Fibroblast of the conjunctiva (primary cell): Measurements from ENCODE around the gene BCAP31.
"Not testable (repeated sequence)": the region's sequence is repeated elsewhere in the genome, so short reads cannot be mapped to it uniquely, and the experiment has no call there.

Source experiments
- DNase-seq: peaks from one replicate; pipeline ENCODE4 v3.0.0-alpha.2; 2010; ENCODE audit warnings: low read depth

The BCAP31 gene

GRCh38 chrX:153693216-153694086 is 30.7 kb downstream of the BCAP31 start:
- DNase-seq: no peak

DNA sequence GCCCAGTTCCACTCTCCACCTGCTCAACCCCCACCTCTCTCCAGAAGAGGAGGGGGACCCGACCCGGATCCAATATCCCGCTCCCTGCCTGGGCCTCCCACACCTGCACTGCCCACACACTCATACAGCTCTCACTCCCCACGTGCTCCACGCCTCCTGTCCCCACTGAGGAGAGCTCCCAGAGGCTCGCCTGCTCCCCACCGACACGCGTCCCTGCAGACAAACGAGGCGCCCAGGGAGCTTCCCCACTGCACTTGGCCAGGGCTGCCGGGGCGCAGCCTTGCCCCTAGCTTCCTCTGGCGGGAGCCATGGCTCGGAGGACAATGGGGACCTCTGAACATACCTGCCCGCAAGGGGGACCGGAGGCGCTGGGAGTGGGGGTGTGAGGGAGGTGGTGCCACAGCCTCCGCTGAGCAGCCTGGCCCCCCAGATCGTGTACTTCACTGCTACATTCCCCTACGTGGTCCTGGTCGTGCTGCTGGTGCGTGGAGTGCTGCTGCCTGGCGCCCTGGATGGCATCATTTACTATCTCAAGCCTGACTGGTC is 31.5 kb downstream of the BCAP31 start:
- DNase-seq: no peak

- no peak for DNase-seq
Measured at GRCh38 chrX:153692003-153692402, 32.2 kb downstream of the BCAP31 start.

DNA sequence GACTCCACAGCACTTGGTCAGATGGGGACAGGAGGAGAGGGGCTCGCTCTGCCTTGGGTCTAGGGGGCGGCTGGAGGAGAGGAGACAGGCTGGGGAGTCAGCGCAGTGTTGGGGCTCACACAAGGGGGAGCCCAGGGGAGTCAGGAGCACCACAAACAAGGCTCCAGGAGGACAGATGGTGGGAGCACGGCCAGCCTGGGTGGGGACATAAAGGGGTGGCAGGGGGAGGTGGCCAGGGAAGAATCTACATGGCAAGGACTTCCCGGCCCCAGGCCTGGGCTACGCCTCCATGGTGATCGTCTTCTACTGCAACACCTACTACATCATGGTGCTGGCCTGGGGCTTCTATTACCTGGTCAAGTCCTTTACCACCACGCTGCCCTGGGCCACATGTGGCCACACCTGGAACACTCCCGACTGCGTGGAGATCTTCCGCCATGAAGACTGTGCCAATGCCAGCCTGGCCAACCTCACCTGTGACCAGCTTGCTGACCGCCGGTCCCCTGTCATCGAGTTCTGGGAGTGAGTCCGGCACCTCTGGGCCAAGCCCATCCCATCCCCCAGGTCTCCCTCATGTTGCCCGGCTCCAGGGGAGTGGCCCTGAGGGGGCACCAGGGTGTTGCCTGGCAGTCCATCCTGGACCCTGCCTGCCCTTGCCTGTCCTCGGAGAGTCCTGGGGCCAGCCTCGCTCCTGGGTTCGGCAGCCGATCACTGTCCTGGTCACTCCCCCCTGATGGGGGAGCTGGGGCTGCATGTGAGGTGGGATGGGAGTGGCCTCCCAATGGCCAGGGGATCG is 33.0 kb downstream of the BCAP31 start:
- not testable (repeated sequence) for DNase-seq

GRCh38 chrX:153690466-153690865 is 33.7 kb downstream of the BCAP31 start:
- DNase-seq: no peak

- DNase-seq: no peak
Measured at GRCh38 chrX:153689654-153690465, 34.3 kb downstream of the BCAP31 start.

GRCh38 chrX:153688911-153689590 is 35.1 kb downstream of the BCAP31 start:
- no peak for DNase-seq

- no peak for DNase-seq
Measured at GRCh38 chrX:153688506-153688905, 35.7 kb downstream of the BCAP31 start.

DNA sequence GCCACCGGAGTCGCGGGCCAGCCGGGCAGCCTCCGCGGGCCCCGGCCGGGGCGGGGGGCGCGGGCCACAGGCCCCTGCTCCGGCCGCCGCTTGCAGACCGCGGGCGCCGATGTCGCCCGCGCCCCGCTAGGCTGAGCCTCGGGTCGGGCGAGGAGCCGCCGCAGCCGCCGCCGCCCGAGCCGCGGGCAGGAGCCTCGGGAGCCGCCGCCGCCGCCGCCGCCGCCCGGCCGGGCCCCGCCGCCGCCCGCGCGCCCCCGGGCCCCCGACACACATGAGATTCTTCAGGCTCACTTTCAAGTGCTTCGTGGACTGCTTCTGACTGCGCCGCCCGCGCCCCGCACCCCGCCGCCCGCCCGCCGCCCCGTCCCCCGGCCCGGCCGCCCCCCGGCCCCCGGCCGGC is 36.1 kb downstream of the BCAP31 start:
- no peak for DNase-seq

- peak; percentile 12 for DNase-seq
Measured at GRCh38 chrX:153687121-153688039, 36.8 kb downstream of the BCAP31 start, which contains the start of gene SLC6A8. TSS of gene SLC6A8 (plus strand) at chrX:153687926. CDS start at chrX:153688575, 649 bp downstream.

- DNase-seq: no peak
Measured at GRCh38 chrX:153686711-153687110, 37.5 kb downstream of the BCAP31 start.

DNA sequence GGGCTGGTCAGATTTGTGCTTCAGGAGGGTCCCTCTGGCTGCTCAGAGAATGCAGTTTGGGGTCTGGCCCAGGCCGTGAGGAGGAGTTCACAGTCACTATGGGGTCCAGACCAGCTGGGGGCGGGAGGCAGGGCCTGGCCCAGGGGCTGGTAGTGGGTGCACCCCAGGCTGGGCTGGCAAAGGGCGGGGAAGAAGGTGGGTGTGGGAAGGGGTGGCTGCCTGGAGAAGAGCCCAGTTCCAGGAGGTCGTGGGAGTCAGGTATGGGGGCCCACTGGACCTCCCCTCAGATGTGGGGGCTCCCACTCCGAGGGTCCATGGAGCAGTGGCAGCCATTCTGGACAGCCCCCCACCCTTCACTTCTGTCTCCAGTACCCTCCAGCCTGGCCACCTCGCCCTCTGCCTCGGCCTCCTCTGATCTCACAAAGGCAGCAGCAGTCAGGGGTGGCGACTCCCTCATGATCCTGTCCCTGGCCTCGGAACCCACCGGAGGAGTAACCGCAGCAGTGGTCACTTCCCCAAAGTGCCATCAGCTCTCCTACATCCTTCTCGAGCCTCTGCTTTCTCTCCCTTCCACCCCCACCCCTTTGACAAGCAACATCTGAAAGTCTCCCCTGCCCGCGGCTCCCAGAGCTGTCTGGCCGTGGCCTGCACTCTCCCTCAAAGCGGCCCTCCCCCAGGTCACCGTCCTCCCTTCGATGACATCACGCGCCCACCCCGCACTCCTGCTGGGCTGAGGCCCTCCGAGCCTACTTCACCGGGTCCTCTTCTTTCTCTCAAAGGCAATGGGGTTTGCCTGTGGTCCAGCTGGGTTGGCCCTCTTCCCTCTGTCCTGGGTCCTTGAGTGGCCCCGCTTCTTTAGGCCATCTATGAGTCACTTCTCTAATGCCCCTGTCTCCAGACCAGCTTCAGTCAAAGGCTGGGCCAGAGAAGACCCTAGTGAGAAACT is 38.2 kb downstream of the BCAP31 start:
- DNase-seq: no peak

- DNase-seq: no peak
Measured at GRCh38 chrX:153685156-153685536, 39.0 kb downstream of the BCAP31 start.

DNA sequence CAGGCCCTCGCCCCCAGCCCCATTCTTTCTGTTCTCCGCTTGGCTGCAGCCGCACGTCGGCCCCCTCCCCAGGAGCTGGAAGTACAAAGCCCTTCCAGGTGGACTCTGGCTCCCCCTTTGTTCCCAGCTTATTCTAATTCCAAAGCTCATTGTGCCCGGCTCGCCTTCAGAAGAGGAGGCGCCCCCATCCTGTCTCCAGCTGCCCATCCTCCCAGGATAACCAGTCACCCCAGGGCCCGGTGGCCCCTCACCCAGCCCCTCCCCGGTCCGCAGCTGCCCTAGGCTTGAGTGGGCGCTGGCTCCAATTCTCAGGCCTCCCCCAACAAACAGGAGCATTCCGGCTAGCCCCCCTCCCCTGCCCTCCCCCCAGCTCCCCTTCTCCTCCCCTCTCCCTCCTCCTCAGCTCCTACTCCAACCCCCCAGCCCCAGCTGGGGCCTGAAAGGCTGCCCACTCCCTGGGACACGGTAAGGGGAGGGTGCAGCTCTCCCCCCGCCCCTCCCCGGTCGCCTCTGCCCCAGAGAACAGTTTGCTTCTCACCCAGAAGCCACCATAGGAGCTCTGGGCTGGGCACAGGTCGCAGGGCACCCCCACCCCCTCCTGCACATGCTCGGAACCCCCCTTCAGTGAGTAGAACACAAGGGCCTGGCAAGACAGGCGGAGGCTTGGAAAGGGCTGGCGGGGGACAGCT is 39.6 kb downstream of the BCAP31 start:
- DNase-seq: no peak

GRCh38 chrX:153683486-153683885 is 40.7 kb downstream of the BCAP31 start:
- DNase-seq: not testable (repeated sequence)

- DNase-seq: no peak
Measured at GRCh38 chrX:153681175-153681574, 43.0 kb downstream of the BCAP31 start.

DNA sequence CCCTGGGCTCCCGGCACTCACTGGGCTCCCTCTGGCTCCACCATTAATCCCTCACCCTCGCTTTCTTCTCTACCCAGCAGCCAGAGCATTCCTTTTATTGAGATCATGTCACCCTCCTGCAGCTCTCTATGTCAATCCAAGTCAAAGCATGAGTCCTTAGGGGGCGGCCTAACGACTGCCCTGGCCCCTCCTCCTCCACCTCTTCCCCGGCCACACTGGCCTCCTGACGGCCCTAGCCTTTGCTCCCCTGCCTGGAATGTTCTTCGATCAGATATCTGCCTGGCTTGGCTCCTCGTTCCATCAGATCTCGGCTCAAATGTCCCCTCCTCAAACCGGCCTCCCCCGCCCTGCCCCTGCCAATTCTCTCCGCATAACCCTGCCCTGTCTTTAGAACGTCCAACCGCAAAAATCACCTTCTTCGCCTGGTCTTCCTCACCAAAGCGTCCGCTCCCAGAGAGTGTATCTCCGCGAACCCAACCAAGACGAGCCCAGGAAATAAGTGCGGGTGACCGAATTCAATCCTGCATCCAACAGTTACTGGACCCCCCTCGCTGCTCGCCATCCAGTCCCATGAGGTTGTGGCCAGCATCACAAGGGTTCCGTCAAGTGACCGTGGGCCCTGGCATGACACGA is 49.9 kb downstream of the BCAP31 start:
- no peak for DNase-seq
